ENCODE data around the gene TMEM200C. TPM values are rescaled to one million over a fixed set of nuclear protein-coding genes. Genes with fewer than 3 reads are reported as not detected.

Gene TMEM200C
- total RNA-seq: under 0.01 TPM in 1 of 2 replicates, not detected in the other

- no peak within 1 kb of the TSS for H3K4me3 ChIP-seq (ENCODE audit: low read depth, low read length)
- no peak for DNase-seq (ENCODE audit: low read depth)
- TF ChIP-seq CTCF (IDR thresholded peaks at IDR 0.05; ENCODE audit: insufficient read depth, low read depth, low read length): no peak
Measured at GRCh38 chr18:5895299-5895875, at the start of gene TMEM200C. TSS of gene TMEM200C (minus strand) at chr18:5895522. CDS start at chr18:5892063, 3,459 bp downstream.

GRCh38 chr18:5944448-5944847, 49.1 kb upstream of the TMEM200C start:
- no peak overlapping the region for H3K4me3 ChIP-seq (ENCODE audit: low read depth, low read length)
- no peak for TF ChIP-seq CTCF (IDR thresholded peaks at IDR 0.05; ENCODE audit: insufficient read depth, low read depth, low read length)
- no peak for DNase-seq (ENCODE audit: low read depth)

GRCh38 chr18:5943514-5943913, 48.2 kb upstream of the TMEM200C start:
- no peak for TF ChIP-seq CTCF (IDR thresholded peaks at IDR 0.05; ENCODE audit: insufficient read depth, low read depth, low read length)
- no peak for DNase-seq (ENCODE audit: low read depth)
- no peak overlapping the region for H3K4me3 ChIP-seq (ENCODE audit: low read depth, low read length)

GRCh38 chr18:5942591-5942990, 47.3 kb upstream of the TMEM200C start:
- no peak for DNase-seq (ENCODE audit: low read depth)
- TF ChIP-seq CTCF (IDR thresholded peaks at IDR 0.05; ENCODE audit: insufficient read depth, low read depth, low read length): no peak

GRCh38 chr18:5941890-5942289, 46.6 kb upstream of the TMEM200C start:
- no peak for TF ChIP-seq CTCF (IDR thresholded peaks at IDR 0.05; ENCODE audit: insufficient read depth, low read depth, low read length)
- no peak overlapping the region for H3K4me3 ChIP-seq (ENCODE audit: low read depth, low read length)
- no peak for DNase-seq (ENCODE audit: low read depth)

More at GRCh38 chr18:5942591-5942990, 47.3 kb upstream of the TMEM200C start:
- no peak overlapping the region for H3K4me3 ChIP-seq (ENCODE audit: low read depth, low read length)

GRCh38 chr18:5939801-5940667, 44.7 kb upstream of the TMEM200C start:
- H3K4me3 ChIP-seq (ENCODE audit: low read depth, low read length): no peak overlapping the region
- no peak for DNase-seq (ENCODE audit: low read depth)
- TF ChIP-seq CTCF (IDR thresholded peaks at IDR 0.05; ENCODE audit: insufficient read depth, low read depth, low read length): no peak

Measured in fibroblast of villous mesenchyme (primary cell).